ENCODE results near the gene FAM89A.
A peak's percentile ranks its signal among the peaks of the same experiment; 100 is the strongest.
"Not testable (repeated sequence)": the region's sequence is repeated elsewhere in the genome, so short reads cannot be mapped to it uniquely, and the experiment has no call there.

The FAM89A gene

GRCh38 chr1:231055271-231055670, 15.2 kb upstream of the FAM89A start:
- DNase-seq: no peak

- no peak for DNase-seq
These were observed 13.6 kb upstream of the FAM89A start for GRCh38 chr1:231053493-231054162.

- DNase-seq: no peak
These were observed 12.7 kb upstream of the FAM89A start for GRCh38 chr1:231052777-231053176.

- DNase-seq: not testable (repeated sequence)
These were observed 10.9 kb upstream of the FAM89A start for GRCh38 chr1:231050932-231051331.

- DNase-seq: no peak
These were observed 10.3 kb upstream of the FAM89A start for GRCh38 chr1:231050395-231050794.

- DNase-seq: no peak
These were observed 9.3 kb upstream of the FAM89A start for GRCh38 chr1:231049121-231049979.

GRCh38 chr1:231048419-231048818, 8.4 kb upstream of the FAM89A start:
- DNase-seq: not testable (repeated sequence)

GRCh38 chr1:231047529-231047928, 7.5 kb upstream of the FAM89A start:
- DNase-seq: not testable (repeated sequence)

GRCh38 chr1:231046730-231047395, 6.8 kb upstream of the FAM89A start:
- DNase-seq: no peak

- not testable (repeated sequence) for DNase-seq
These were observed 6.1 kb upstream of the FAM89A start for GRCh38 chr1:231045921-231046729.

GRCh38 chr1:231045286-231045685, 5.2 kb upstream of the FAM89A start:
- no peak for DNase-seq

GRCh38 chr1:231044588-231044987, 4.5 kb upstream of the FAM89A start:
- DNase-seq: no peak

GRCh38 chr1:231041719-231042261, 1.7 kb upstream of the FAM89A start:
- no peak for DNase-seq

GRCh38 chr1:231040800-231041718, 1.0 kb upstream of the FAM89A start:
- peak in 1 of 6 experiments; percentile 42 for DNase-seq

GRCh38 chr1:231039161-231040018, 664 bp downstream of the FAM89A start:
- peak in 3 of 6 experiments; percentile 8 to 53 (median 40) for DNase-seq

GRCh38 chr1:231037585-231038517, 2.2 kb downstream of the FAM89A start:
- no peak for DNase-seq

- DNase-seq: peak in 1 of 6 experiments; percentile 4
These were observed 3.6 kb downstream of the FAM89A start for GRCh38 chr1:231036416-231036815.

GRCh38 chr1:231035799-231036198, 4.3 kb downstream of the FAM89A start:
- no peak for DNase-seq

GRCh38 chr1:231032963-231033362, 7.1 kb downstream of the FAM89A start:
- DNase-seq: no peak

All from stimulated activated naive CD4-positive, alpha-beta T cell (primary cell).